ENCODE results near the gene HLA-DMB.
A peak's percentile ranks its signal among the peaks of the same experiment; 100 is the strongest.

The HLA-DMB gene

DNA sequence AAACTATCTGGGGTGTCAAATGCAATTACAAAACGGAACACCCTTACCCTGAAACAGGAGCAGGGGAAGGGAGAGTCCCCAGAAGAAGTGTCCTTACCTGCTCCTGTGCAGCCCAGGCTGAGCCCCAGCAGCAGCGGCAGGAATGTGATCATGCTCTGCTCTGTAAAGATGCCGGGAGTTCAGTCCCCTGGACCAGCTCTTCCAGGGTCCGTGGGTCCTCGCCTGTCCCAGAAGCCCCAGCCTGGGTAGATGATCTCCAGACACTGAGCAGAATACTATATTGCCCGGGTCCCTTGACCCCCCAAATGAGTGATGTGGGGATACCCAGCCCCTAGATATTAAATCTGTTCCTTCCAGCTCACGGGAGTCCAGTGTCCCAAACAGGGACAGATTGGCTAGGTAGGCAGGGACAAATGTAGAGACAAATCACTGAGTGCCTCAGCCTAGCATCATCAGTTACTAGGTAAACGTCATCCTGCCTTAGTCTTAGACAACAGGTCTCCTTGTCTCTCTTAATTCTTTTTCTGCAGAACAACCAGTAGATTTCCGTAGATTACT lies at the start of gene HLA-DMB:
Gene HLA-DMB (minus strand): TSS at position 373 of the 558 bp plus-strand sequence. CDS start 221 bp downstream, at position 152.
- peak within 1 kb of the TSS; percentile 100 for H3K4me3 ChIP-seq (ENCODE audit: low read length)
- TF ChIP-seq ZNF274 (IDR thresholded peaks at IDR 0.05; ENCODE audit: low read depth, low read length), result no peak

GRCh38 chr6:32989368-32989767 lies 48.5 kb upstream of the HLA-DMB start:
- H3K4me3 ChIP-seq (ENCODE audit: low read length), result no peak overlapping the region

GRCh38 chr6:32984622-32985389 lies 44.0 kb upstream of the HLA-DMB start:
- no peak overlapping the region for H3K4me3 ChIP-seq (ENCODE audit: low read length)
- TF ChIP-seq ZNF274 (IDR thresholded peaks at IDR 0.05; ENCODE audit: low read depth, low read length), result no peak

More at GRCh38 chr6:32989368-32989767, 48.5 kb upstream of the HLA-DMB start:
- no peak for TF ChIP-seq ZNF274 (IDR thresholded peaks at IDR 0.05; ENCODE audit: low read depth, low read length)

DNA sequence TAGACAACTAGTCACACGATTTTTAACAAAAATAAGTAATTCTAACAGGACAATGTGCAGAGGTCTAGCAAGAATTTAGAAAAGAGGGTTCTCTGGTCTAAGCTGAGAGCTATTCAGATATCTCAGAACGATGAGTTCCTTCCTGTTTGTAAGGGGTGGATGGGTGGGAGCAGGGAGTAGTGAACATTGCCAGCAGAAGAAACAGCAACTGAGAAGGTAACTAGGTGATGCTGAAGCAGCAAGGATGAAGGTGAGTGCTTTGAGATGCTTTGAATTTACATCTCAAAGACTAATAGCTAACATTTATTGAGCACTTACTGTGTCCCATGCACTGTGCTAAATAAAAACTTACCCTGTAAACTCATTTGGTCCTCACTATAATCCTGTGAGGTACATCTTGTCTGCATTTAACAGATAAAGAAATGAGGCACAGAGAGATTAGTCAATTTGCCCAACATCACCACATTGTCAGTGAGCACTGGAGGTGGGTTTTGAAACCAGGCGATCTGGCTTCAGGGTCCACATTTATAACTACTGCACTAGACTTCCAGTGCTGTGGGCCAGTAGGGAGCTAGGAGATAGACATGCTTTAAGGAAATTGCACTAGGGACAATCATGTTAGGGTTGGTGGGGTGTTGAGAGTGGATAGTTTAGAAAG lies 43.3 kb upstream of the HLA-DMB start:
- no peak overlapping the region for H3K4me3 ChIP-seq (ENCODE audit: low read length)
- no peak for TF ChIP-seq ZNF274 (IDR thresholded peaks at IDR 0.05; ENCODE audit: low read depth, low read length)

DNA sequence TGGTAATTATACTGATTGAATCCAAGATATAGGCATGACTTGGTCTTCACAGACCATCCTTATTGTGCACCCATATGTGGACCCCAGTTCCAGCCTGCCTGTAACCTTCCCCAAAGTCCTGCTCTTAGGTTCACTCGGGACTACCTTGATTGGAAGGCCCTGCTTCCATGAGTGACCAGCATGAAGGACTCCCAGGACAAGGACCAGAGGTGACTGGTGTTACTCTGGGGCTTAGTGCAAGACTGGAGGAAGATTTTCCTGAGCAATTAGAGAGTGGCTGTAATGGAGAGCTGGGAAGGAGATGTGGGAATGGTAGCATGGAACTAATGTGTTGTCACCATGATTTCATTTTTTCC lies 42.6 kb upstream of the HLA-DMB start:
- H3K4me3 ChIP-seq (ENCODE audit: low read length), result no peak overlapping the region
- TF ChIP-seq ZNF274 (IDR thresholded peaks at IDR 0.05; ENCODE audit: low read depth, low read length), result no peak

DNA sequence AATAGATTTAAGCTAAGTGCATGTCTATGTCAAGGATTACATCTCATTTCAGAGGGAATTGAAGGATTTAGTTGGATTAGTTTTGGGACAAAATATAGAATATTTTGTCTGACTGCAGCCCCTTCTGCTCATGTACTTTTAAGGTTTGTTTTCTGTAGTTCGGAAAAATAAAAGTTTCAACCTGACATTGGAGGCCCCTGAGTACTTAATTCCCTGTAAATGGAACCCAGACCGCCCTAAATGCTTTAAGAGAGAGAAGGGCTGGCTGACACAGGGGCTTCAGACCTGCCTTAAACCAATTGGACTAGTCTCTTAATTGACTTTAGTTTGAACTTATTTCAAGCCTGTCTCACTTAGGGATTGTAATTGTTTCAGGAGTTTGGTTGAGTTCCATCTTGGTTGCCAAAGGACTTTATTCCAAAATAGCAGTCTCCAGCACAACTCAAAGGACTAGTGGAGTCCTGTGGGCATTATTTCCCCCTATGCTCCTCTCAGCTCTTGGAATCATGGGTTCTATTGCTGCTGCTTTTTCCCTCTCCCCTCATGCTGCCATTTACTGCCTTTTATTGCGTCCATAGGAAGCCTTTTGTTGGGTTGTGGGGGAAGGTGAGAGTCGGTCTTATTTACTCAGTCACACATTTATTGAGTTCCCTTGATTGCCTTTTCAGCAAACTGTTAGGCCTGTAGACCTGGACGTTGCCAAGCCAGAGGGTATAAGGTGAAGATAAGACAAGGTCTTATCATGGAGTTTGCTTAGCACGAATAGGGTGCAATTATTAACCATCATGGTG lies 42.1 kb upstream of the HLA-DMB start:
- H3K4me3 ChIP-seq (ENCODE audit: low read length), result no peak overlapping the region
- TF ChIP-seq ZNF274 (IDR thresholded peaks at IDR 0.05; ENCODE audit: low read depth, low read length), result no peak

DNA sequence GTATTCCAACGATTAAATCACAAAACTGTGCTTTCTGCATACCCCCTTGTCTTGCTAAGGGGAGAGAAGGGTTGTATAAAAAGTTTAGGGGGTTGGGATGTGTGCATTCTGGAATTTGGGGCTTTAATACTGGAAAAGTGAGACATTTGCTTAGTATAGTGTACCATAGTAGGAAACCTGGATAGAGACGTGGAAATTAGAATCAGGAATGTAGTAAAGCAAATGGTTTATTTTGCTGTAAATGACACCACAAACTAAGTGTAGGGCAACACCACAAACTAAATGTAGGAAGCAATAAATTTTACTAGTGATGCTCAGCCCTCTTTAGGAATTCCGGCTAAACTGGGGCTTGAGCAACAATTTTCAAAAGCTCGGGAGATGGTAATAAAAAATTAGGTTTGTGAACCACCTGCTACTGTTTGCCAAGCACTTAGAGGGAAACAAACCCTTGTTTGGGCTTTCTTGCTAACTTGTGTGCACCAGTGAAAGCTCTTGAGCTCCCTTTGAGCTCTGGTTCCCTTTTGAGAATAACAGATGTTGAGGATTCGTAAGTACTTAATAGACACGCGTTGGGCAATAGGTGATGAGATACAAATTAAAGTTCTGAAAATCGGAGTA lies 41.4 kb upstream of the HLA-DMB start:
- no peak for TF ChIP-seq ZNF274 (IDR thresholded peaks at IDR 0.05; ENCODE audit: low read depth, low read length)
- H3K4me3 ChIP-seq (ENCODE audit: low read length), result no peak overlapping the region

- TF ChIP-seq ZNF274 (IDR thresholded peaks at IDR 0.05; ENCODE audit: low read depth, low read length), result no peak
Observed at GRCh38 chr6:32980488-32981038, 39.7 kb upstream of the HLA-DMB start.

DNA sequence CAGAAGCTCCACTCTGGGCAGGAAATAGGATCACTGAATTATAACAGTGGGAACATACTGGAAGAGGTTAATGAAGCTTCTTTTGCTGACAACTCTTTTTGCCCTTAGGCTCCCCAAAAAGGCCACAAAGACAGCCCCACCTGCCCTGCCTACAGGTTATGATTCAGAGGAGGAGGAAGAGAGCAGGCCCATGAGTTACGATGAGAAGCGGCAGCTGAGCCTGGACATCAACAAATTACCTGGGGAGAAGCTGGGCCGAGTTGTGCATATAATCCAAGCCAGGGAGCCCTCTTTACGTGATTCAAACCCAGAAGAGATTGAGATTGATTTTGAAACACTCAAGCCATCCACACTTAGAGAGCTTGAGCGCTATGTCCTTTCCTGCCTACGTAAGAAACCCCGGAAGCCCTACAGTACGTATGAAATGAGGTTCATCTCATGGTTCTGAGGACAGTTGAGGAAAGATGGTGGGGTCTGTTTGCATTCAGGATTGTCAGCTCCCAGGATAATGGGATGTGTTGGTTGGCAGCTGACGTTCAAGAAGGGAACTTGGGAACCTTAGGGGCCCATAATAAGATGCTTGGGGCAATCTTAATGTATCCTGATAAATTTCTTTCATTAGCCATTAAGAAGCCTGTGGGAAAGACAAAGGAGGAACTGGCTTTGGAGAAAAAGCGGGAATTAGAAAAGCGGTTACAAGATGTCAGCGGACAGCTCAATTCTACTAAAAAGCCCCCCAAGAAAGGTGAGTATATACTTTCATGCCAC lies 39.1 kb upstream of the HLA-DMB start:
- no peak for TF ChIP-seq ZNF274 (IDR thresholded peaks at IDR 0.05; ENCODE audit: low read depth, low read length)
- no peak overlapping the region for H3K4me3 ChIP-seq (ENCODE audit: low read length)

More at GRCh38 chr6:32980488-32981038, 39.7 kb upstream of the HLA-DMB start:
- no peak overlapping the region for H3K4me3 ChIP-seq (ENCODE audit: low read length)

DNA sequence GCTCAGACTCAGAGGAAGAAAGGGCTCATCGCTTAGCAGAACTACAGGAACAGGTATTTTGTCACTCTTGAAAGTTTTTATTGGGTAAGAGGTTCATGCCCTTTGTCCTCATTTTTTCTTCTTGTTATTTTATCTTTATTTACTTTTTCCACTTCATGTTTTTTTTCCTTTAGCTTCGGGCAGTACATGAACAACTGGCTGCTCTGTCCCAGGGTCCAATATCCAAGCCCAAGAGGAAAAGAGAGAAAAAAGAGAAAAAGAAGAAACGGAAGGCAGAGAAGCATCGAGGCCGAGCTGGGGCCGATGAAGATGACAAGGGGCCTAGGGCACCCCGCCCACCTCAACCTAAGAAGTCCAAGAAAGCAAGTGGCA lies 37.1 kb upstream of the HLA-DMB start:
- TF ChIP-seq ZNF274 (IDR thresholded peaks at IDR 0.05; ENCODE audit: low read depth, low read length), result no peak
- no peak overlapping the region for H3K4me3 ChIP-seq (ENCODE audit: low read length)

GRCh38 chr6:32977272-32977952 lies 36.6 kb upstream of the HLA-DMB start:
- no peak for TF ChIP-seq ZNF274 (IDR thresholded peaks at IDR 0.05; ENCODE audit: low read depth, low read length)
- no peak overlapping the region for H3K4me3 ChIP-seq (ENCODE audit: low read length)

- no peak for TF ChIP-seq ZNF274 (IDR thresholded peaks at IDR 0.05; ENCODE audit: low read depth, low read length)
- peak overlapping the region; percentile 99; the same call in 1 of the 2 replicates for H3K4me3 ChIP-seq (ENCODE audit: low read length)
Observed at GRCh38 chr6:32976334-32977069, 35.7 kb upstream of the HLA-DMB start.
